GM19099 (cell line): ENCODE measurements around the gene TOP1.

Source experiments
- POLR2A ChIP-seq: IDR thresholded peaks from 3 replicates; pipeline ENCODE4 v1.6.1; 2011; ENCODE audit warnings: low read depth; ENCODE audit not compliant: insufficient read length; ENCODE audit errors: extremely low read depth

Gene TOP1

GRCh38 chr20:41040855-41041254 is 12.2 kb downstream of the TOP1 start:
- TF ChIP-seq POLR2A, result no peak

- TF ChIP-seq POLR2A, result no peak
Measured at GRCh38 chr20:41041693-41042092, 13.1 kb downstream of the TOP1 start.

- TF ChIP-seq POLR2A, result no peak
Measured at GRCh38 chr20:41044409-41045062, 15.9 kb downstream of the TOP1 start.

- no peak for TF ChIP-seq POLR2A
Measured at GRCh38 chr20:41045671-41046070, 17.0 kb downstream of the TOP1 start.

- TF ChIP-seq POLR2A, result no peak
Measured at GRCh38 chr20:41046716-41047115, 18.1 kb downstream of the TOP1 start.

- no peak for TF ChIP-seq POLR2A
Measured at GRCh38 chr20:41047279-41047974, 18.8 kb downstream of the TOP1 start.

- TF ChIP-seq POLR2A, result no peak
Measured at GRCh38 chr20:41047975-41048305, 19.3 kb downstream of the TOP1 start.

- no peak for TF ChIP-seq POLR2A
Measured at GRCh38 chr20:41048461-41049301, 20.1 kb downstream of the TOP1 start.

GRCh38 chr20:41049451-41049850 is 20.8 kb downstream of the TOP1 start:
- TF ChIP-seq POLR2A, result no peak

GRCh38 chr20:41050361-41051008 is 21.9 kb downstream of the TOP1 start:
- TF ChIP-seq POLR2A, result no peak

GRCh38 chr20:41051009-41051825 is 22.6 kb downstream of the TOP1 start:
- no peak for TF ChIP-seq POLR2A

GRCh38 chr20:41052742-41053419 is 24.3 kb downstream of the TOP1 start:
- no peak for TF ChIP-seq POLR2A

- TF ChIP-seq POLR2A, result no peak
Measured at GRCh38 chr20:41054070-41054846, 25.6 kb downstream of the TOP1 start.
